ACHN (cell line): ENCODE results near the gene SLC35A2.

Experiments used
- DNase-seq: peaks from one replicate; pipeline ENCODE4 v3.0.0-alpha.2; 2015
- in situ Hi-C: cut with HindIII; loops from 2 replicates; pipeline ENCODE4 v1.10.0; 2017; ENCODE audit warnings: low sequenced_read_pairs, low pct_ligation_motif_present, low pct_unique_long_range_greater_than_20kb

The SLC35A2 gene

GRCh38 chrX:48911412-48912182 is at the start of gene SLC35A2:
Gene SLC35A2 (minus strand): TSS chrX:48911646. CDS start chrX:48911636, 10 bp downstream.
- in situ Hi-C loops, result no loop called here
- peak; percentile 77 for DNase-seq

GRCh38 chrX:48960291-48960690 is 48.8 kb upstream of the SLC35A2 start:
- DNase-seq, result no peak
- in situ Hi-C loops, result no loop called here

- in situ Hi-C loops, result no loop called here
Observed at GRCh38 chrX:48958635-48959094, 47.2 kb upstream of the SLC35A2 start.

DNA sequence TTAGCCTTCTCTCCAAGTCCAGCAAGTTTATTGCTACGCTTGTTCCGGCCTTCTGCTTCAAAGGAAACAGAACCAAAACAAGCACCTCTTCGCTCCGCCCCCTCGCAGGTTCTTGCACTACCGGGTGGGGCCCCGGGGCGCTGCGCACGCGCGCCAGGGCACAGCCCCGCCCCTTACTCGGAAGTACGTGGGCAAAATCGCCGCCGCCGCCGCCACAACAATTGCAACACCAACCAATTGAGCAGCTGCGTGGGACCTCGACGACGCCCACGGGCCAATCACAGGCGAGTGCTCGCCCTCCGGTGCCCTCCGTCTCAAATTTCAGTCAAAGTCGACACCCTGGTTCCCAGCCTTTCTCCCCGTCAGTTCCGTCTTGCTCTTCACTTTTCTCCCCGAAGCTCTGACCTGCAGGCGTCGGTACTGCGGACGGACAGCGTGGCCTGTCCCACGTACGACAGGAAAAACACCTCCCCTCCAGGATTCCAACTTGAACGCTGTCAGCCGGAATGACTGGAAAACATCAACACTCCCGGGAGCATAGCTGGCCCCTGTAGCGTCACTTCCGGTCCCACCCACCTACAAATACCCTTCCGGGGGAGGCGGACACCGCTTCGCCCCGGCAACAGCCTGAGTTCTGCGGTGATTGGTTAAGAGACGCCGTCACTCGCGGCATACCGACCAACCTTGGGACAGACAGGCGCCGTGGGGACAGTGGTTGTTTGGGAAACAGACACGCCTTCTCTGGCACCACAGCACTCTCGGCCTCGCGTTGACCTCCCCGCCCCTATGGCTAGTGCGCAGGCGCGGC is 46.6 kb upstream of the SLC35A2 start:
- in situ Hi-C loops, result no loop called here
- peak; percentile 89 for DNase-seq

More at GRCh38 chrX:48958635-48959094, 47.2 kb upstream of the SLC35A2 start:
- peak; percentile 27 for DNase-seq

- in situ Hi-C loops, result no loop called here
- DNase-seq, result peak; percentile 52
Observed at GRCh38 chrX:48957477-48957826, 46.0 kb upstream of the SLC35A2 start, which contains the start of gene OTUD5. Gene OTUD5 (minus strand): TSS chrX:48957607. CDS start chrX:48957570, 37 bp downstream.

- in situ Hi-C loops, result no loop called here
- DNase-seq, result no peak
Observed at GRCh38 chrX:48956728-48957414, 45.4 kb upstream of the SLC35A2 start.

GRCh38 chrX:48948589-48948988 is 37.1 kb upstream of the SLC35A2 start:
- no peak for DNase-seq
- in situ Hi-C loops, result no loop called here

DNA sequence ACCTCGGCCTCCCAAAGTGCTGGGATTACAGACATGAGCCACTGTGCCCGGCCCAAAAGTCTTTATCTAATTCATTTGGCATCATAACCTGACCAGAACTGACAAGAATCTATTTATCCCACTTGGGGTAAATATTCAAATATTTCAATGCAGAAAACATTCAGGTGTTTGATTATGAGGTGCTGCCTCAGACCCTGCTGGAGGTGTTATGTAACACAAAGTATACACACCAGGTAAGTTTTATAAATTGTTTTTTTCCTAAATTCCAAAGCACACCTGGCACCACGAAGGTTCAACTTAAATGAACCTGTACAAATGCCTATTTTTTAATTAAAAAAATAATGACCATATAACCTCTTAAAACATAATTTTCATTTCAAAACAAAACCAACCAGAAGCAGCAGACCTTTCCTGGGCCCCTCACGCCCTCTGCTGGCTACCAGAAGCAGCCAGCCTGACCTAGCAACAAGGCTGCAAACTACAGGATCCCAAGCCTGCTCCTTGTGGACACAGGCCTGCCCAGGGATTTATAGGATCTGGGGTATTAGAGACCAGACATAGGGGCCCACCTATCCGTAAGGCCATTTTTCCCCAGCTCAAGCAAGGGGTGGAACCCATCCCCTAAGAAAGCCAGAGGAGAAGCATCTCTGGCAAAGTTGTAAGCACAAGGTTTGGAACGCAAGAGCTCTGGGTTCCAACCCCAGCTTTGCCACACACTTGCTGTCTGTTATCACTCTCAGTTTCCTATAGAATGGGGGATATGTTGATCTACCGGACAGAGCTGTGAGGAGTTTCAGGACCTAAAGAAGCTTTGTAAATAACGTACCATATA is 34.3 kb upstream of the SLC35A2 start:
- DNase-seq, result peak; percentile 32
- in situ Hi-C loops, result no loop called here

- in situ Hi-C loops, result no loop called here
- DNase-seq, result no peak
Observed at GRCh38 chrX:48942895-48943294, 31.4 kb upstream of the SLC35A2 start.

- DNase-seq, result no peak
- in situ Hi-C loops, result no loop called here
Observed at GRCh38 chrX:48940404-48940955, 29.0 kb upstream of the SLC35A2 start.

DNA sequence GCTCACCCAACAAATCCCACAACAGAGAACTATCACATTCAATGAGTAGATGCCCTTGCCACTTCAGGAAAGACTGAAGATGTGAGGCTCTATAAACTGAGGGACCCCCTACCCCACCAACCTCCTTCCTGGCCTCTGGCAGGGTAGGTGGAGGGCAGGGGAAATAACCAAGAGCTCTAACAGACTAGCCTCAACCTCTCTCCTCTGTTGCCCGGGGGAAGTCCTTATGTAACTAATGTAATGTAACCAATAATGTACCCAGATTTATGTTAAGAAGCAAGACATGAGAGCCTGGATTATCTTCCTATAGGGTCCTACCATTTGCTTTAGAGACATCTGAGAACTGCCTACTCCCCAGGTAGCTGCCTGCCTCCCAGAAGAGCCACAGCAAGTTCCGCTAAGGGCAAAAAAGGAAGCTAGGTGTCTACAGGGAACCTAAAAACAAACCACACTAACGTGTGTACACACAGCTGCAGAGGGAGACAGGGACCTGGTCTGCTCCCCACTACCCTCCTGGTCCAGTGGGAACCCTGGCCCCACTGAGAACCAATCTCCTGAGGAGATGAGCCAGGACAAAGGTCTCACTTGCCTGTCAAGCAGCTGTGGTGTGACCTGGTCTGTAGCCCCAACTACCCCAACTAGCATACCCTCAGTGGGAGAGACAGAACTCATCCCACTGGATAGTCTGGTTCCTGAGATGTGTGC is 28.2 kb upstream of the SLC35A2 start:
- in situ Hi-C loops, result no loop called here

DNA sequence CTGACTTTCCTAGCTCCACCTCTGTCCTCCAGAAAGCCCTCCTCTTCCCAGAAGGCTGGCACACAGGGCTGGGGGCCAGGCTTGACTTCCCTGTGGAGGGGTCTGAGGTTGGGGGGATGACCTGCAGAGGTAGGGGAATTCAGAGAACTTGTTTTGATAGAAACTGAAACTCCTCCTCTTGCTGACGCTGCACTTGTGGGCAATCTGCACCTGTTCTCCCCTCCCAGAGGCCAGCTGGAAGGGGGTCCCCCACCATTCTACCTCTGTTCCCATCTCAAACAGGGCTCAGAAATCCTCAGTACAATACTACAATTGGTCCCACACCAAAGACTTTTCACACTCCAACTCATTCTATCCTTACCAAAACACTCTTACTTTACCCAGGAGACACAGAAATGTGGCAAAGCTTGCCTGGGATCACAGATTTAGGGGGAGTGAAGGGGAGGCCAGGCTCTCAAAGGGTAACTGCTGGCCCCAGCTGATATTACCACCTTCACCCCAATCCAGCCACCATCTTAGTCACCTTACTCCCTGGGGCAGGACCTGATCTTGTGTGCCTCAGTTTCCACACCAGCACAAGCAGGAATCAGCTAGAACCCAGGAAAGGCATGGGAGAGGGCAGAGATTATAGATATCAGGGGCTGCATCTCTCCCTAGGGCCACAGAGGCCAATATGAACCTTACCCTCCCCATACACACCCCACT is 27.4 kb upstream of the SLC35A2 start:
- in situ Hi-C loops, result no loop called here
- no peak for DNase-seq

More for the DNA sequence above, 28.2 kb upstream of the SLC35A2 start:
- DNase-seq, result no peak

- DNase-seq, result no peak
- in situ Hi-C loops, result no loop called here
Observed at GRCh38 chrX:48937054-48937907, 25.8 kb upstream of the SLC35A2 start.

DNA sequence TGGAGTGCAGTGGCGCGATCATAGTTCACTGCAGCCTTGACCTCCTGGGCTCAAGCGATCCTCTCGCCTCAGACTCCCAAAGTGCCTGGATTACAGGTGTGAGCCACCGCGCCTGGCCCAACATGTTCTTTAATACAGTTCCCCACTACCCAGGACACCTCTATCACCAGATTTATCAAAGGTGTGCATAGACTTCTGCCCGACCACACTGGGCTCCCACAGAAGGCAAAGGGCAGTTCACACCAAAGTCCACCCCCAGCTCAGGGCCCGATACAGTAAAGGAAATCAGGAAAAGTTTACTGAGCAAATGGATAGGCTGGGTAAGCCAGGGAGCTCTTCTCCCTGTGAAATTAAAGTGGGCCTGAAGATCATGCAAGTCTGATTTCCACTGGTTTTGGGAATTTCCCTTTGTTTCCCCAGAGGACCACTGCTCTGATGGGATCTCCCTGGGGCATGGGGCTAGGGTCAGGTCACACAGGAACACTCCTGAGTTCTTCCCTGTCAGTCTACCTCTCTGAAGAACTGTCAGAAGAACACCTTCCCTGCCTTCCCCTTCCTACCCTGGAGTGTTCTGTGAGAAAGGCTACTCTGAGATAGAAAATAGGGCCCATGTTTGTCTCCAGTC is 25.1 kb upstream of the SLC35A2 start:
- in situ Hi-C loops, result no loop called here
- no peak for DNase-seq

DNA sequence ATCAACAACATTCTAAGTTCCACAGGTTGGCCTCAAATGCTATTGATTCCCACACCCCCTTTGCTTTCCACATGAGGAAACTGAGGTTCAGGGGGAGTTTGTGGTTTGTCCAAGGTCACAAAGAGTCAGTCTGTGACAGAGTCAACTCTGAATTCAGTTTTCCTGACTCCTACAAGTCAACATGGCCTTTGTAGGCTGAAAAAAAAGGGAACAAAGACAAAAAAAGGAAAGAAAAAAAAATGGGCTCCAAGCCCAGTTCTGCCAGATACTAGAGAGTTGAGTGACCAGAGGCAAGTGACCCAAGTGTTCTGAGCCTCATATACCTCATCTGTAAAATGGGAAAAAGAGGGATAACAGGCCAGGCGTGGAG is 23.8 kb upstream of the SLC35A2 start:
- DNase-seq, result no peak
- in situ Hi-C loops, result no loop called here
